Measurements from ENCODE around the gene PKHD1.

DNA sequence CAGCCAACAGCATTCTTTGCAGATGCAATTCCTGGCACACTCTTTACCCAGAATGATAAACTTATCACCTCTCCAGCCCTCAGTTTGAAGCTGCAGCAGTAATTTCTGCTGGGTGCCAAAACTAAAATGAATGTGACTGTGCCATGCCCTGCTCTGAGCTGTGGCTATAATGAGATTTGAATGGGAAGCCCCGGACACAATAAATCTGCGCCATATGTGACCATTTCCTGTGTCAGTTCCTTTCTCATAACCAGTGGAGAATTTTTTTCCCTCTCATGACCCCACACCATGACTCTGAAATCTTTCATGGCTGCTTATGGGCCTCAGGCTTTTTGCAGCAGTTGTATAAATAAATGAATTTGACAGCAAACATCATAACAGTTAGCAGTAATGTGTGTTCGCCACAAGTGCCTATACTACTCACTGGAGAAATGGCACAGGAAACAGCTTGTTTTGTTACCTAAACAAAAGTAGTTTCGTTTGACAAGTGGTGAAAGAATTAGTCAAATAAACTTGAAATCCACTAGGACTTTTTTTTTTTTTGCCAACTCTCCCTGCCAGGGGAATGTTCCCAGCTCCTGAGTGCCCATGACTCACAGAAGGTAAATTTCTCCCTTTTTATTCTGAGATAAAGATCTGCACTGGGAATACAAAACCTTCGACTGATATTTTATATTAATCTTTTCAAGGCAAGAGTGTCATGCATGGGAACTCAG is 408.4 kb downstream of the PKHD1 start:
- TF ChIP-seq POLR2A (IDR thresholded peaks at IDR 0.05): no peak
- TF ChIP-seq POLR2AphosphoS5 (IDR thresholded peaks at IDR 0.05; ENCODE audit: insufficient read depth in 1 of 2, low read depth in 1 of 2): no peak
- TF ChIP-seq, protein P1, sequence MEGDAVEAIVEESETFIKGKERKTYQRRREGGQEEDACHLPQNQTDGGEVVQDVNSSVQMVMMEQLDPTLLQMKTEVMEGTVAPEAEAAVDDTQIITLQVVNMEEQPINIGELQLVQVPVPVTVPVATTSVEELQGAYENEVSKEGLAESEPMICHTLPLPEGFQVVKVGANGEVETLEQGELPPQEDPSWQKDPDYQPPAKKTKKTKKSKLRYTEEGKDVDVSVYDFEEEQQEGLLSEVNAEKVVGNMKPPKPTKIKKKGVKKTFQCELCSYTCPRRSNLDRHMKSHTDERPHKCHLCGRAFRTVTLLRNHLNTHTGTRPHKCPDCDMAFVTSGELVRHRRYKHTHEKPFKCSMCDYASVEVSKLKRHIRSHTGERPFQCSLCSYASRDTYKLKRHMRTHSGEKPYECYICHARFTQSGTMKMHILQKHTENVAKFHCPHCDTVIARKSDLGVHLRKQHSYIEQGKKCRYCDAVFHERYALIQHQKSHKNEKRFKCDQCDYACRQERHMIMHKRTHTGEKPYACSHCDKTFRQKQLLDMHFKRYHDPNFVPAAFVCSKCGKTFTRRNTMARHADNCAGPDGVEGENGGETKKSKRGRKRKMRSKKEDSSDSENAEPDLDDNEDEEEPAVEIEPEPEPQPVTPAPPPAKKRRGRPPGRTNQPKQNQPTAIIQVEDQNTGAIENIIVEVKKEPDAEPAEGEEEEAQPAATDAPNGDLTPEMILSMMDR (IDR thresholded peaks at IDR 0.05): no peak
